NCI-H2107 treated with DMSO at 0.1 percent for 48 hours (cell line): ENCODE data around the gene SLFN14.
"Not testable (repeated sequence)": the region's sequence is repeated elsewhere in the genome, so short reads cannot be mapped to it uniquely, and the experiment has no call there.

ENCODE experiments used
- DNase-seq: peaks from one replicate; lab custom pipeline; 2025; ENCODE audit not compliant: unreplicated experiment; lab: John Stamatoyannopoulos, UW

Gene SLFN14

DNA sequence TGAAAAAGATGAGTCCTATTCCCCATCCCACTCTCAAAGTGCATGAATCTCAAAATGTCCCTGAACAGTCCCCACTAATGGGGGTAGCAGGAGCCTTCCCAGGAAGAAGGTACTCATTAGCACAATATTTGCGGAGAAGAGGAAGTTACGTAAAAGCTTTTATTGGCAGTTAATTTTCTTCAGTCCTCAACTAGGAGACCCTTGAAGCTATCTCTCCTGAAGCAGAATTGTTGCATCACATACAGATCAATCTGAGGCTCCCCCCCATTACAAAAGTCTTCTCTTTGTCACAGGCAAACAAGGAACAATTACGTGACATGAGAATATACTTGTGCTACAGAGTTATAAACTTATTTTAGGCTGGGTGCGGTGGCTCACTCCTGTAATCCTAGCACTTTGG is 37.3 kb downstream of the SLFN14 start:
- DNase-seq = no peak

DNA sequence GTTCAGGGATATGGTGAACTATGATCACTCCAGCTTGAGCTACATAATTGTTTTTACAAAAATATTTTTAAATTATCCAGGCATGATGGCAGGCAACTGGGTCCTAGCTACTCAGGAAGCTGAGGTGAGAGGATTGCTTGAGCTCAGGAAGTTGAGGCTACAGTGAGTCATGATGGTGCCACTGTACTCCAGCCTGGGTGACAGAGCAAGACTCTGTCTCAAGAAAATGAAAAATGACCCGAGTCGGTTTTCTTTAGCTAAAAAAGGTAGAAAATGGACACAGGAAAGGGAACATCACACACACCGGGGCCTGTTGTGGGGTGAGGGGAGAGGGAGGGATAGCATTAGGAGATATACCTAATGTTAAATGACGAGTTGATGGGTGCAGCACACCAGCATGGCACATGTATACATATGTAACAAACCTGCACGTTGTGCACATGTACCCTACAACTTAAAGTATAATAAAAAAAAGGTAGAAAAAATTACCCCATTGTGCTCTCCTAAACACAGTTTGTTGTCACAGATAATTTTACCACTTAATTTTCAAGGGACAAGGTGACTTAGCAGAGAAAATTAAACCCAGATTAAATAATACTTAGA is 38.9 kb downstream of the SLFN14 start:
- DNase-seq = not testable (repeated sequence)

DNA sequence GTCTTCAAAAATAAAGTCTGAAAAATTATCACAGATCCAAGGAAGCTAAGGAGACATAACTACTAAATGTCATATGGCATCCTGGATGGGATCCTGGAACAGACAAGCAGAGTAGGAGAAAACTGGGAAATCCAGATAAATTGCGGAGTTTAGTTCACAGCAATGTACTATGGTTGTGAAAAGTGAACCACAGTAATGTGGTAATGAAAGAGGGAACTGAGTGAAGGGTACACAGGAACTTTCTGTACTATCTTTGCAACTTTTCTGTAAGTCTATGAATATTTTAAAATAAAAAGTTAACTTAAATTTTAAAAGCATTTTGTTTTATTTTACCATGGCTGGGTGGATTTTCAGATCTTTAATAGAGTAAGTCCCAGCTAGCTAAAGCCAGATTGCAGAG is 39.5 kb downstream of the SLFN14 start:
- no peak for DNase-seq

DNA sequence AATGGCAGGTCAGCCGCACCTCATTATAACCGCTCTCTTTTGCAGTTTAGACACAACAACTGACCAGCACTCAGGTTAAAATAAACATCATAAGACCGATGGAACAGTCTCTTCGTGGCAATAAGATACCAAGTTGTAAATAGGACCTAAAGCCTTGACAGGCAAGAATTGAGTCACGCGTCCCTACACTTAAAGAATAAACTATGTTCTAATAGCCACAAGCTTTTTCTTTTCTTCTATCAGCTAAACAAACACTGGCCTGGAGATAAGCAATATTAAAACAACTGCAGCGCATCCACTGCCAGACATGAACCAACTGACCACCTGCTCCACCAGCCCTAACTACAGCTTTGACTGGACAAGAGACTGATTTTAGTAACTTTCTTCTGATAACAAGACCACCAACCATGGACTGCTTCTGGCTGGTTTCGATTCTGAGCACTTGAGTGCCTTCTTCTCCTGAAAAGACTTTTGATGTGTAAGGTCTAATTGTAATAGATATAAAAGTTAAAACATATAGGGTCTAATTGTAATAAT is 40.6 kb downstream of the SLFN14 start:
- no peak for DNase-seq

DNA sequence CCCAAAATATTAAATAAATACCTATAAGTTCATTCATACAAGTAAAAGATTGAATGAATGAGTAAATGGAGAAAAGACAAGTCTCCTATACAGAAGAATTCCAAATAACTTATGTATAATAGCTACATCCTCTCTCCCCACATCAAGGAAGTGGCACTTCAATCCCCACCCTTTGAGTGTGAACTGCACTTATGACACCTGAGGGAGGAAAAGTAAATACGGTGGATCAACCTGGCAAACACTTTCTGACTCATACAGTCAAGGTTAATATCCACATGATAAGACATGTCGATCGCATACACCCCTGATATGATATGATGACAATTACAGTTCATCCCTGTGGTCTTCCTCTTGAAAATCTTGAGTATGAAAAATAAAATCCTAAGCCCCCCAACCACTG is 41.2 kb downstream of the SLFN14 start:
- no peak for DNase-seq

DNA sequence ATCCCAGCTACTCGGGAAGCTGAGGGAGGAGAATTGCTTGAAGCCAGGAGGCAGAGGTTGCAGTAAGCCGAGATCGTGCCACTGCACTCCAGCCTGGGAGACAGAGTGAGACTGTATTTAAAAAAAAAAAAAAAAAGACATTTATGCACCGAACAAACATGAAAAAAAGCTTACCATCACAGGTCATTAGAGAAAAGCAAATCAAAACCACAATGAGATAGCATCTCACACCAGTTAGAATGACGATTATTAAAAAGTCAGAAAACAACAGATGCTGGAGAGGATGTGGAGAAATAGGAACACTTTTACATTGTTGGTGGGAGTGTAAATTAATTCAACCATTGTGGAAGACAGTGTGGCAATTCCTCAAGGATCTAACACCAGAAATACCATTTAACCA is 42.2 kb downstream of the SLFN14 start:
- DNase-seq = not testable (repeated sequence)

DNA sequence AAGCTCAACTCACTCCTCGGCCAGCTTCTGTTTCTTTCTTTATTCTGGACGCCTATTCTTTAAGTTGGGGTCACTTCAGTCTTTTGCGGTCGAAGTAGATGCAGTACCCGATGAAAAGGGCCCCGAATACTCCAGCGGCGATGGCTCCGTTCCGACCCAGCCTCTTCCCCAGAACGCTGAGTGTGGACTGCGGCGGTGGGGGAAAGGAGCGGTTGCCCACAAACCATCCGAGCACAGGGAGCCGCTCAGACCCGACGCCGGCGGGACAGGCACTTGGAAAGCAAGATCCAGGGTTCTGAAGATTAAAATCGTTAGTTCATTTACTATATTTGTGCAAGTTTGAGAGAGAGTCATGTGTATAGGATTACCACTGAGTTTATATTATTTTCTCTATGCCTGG is 45.6 kb downstream of the SLFN14 start:
- no peak for DNase-seq

DNA sequence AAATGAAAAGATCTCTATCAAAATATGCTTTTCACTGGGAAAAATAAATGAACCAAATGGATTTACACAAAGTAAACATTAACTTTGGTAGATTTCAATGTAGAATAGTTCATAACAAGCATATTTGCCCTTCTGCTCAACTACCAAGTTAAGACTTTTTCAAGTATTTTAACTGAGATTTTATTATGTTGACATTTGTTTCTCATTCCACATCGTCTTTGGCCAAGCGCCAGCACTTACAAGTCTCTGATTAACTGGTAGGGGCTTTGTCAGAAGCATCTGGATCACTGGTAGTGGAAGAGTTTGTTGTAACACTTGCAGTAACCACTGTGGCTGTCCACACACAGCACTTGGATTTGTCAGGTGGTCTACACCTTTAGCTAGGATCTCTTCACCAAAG is 46.1 kb downstream of the SLFN14 start:
- no peak for DNase-seq
